ENCODE results near the gene NPAS3.

- no peak for TF ChIP-seq TAF1 (conservative IDR thresholded peaks at IDR 0.05)
- TF ChIP-seq RAD21 (IDR thresholded peaks at IDR 0.05) = no peak
- TF ChIP-seq YY1 (IDR thresholded peaks at IDR 0.05) = no peak
- TF ChIP-seq CTCF (IDR thresholded peaks at IDR 0.05; ENCODE audit: low read depth, low read length, missing input control) = no peak
- TF ChIP-seq FOXA1 (IDR thresholded peaks at IDR 0.05) = no peak
- TF ChIP-seq GABPA (IDR thresholded peaks at IDR 0.05 in 1 of 2, conservative IDR thresholded peaks at IDR 0.05 in 1 of 2) = no peak
- no peak for TF ChIP-seq ATF3 (IDR thresholded peaks at IDR 0.05)
- TF ChIP-seq REST (IDR thresholded peaks at IDR 0.05) = no peak
- no peak for TF ChIP-seq SP1 (IDR thresholded peaks at IDR 0.05)
- TF ChIP-seq MAX (IDR thresholded peaks at IDR 0.05) = no peak
- TF ChIP-seq EGR1 (IDR thresholded peaks at IDR 0.05; ENCODE audit: low read depth in 2 of 2) = no peak
- TF ChIP-seq ZBTB33 (IDR thresholded peaks at IDR 0.05) = no peak
Observed at GRCh38 chr14:33796356-33796755, 857.7 kb downstream of the NPAS3 start.

All from liver (tissue), 3 donors.